Hematopoietic multipotent progenitor cell treated with erythropoietin and hydrocortisone succinate and interleukin-3 and kit ligand, for 17 days (in vitro differentiated cells): ENCODE data around the gene PASK.
A peak's percentile ranks its signal among the peaks of the same experiment; 100 is the strongest.
"Not testable (repeated sequence)": the region's sequence is repeated elsewhere in the genome, so short reads cannot be mapped to it uniquely, and the experiment has no call there.

Experiments used
- DNase-seq: peaks from one replicate; pipeline ENCODE4 v3.0.0-alpha.2; 2015; ENCODE audit warnings: low spot score

Gene PASK

GRCh38 chr2:241105641-241106040, 43.6 kb downstream of the PASK start:
- no peak for DNase-seq

GRCh38 chr2:241104611-241105010, 44.7 kb downstream of the PASK start:
- DNase-seq: not testable (repeated sequence)

- DNase-seq: no peak
These were observed 46.1 kb downstream of the PASK start for GRCh38 chr2:241103176-241103595.

GRCh38 chr2:241102239-241102803, 47.0 kb downstream of the PASK start, which contains the start of gene MTERF4:
Gene MTERF4, minus strand, starts transcription at chr2:241102287. Its CDS starts 14 bp downstream, at chr2:241102273.
- DNase-seq: peak; percentile 84

GRCh38 chr2:241099246-241099645, 50.0 kb downstream of the PASK start:
- DNase-seq: no peak

- no peak for DNase-seq
These were observed 52.3 kb downstream of the PASK start for GRCh38 chr2:241096979-241097378.

GRCh38 chr2:241095594-241096290, 53.5 kb downstream of the PASK start:
- no peak for DNase-seq

- DNase-seq: no peak
These were observed 54.3 kb downstream of the PASK start for GRCh38 chr2:241094924-241095420.

GRCh38 chr2:241094172-241094571, 55.1 kb downstream of the PASK start:
- DNase-seq: no peak

GRCh38 chr2:241093133-241093781, 56.0 kb downstream of the PASK start:
- not testable (repeated sequence) for DNase-seq

GRCh38 chr2:241092677-241093076, 56.6 kb downstream of the PASK start:
- no peak for DNase-seq

- DNase-seq: no peak
These were observed 57.4 kb downstream of the PASK start for GRCh38 chr2:241091734-241092445.

GRCh38 chr2:241091201-241091600, 58.1 kb downstream of the PASK start:
- no peak for DNase-seq

- DNase-seq: no peak
These were observed 60.2 kb downstream of the PASK start for GRCh38 chr2:241088791-241089732.

GRCh38 chr2:241088376-241088775, 60.9 kb downstream of the PASK start:
- no peak for DNase-seq

- no peak for DNase-seq
These were observed 61.6 kb downstream of the PASK start for GRCh38 chr2:241087420-241088268.

GRCh38 chr2:241084856-241085444, 64.3 kb downstream of the PASK start:
- DNase-seq: no peak

- no peak for DNase-seq
These were observed 66.2 kb downstream of the PASK start for GRCh38 chr2:241083091-241083415.

GRCh38 chr2:241082341-241083090, 66.8 kb downstream of the PASK start:
- no peak for DNase-seq
